ENCODE results near the gene SLC2A4RG.

Gene SLC2A4RG

DNA sequence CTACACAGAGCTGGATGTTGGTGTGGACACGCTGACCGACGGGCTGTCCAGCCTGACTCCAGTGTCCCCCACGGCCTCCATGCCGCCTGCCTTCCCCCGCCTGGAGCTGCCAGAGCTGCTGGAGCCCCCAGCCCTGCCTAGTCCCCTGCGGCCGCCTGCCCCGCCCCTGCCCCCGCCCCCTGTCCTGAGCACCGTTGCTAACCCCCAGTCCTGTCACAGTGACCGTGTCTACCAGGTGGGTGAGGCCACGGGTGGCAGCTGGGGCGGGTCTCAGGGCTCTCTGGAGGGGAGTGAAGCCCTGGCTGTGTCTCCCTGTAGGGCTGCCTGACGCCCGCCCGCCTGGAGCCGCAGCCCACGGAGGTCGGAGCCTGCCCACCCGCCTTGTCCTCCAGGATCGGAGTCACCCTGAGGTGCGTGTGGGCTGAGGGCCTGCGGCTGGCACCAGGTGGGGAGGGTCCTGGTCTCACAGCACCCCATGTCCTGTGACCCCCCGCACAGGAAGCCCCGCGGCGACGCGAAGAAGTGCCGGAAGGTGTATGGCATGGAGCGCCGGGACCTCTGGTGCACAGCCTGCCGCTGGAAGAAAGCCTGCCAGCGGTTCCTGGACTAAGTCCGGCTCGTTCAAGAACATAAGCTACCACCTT lies 2.9 kb downstream of the SLC2A4RG start:
- in situ Hi-C loops (cut with HindIII; ENCODE audit: low sequenced_read_pairs) = no loop called here
- no peak overlapping the region for H3K4me3 ChIP-seq (ENCODE audit: low read depth, low read length)
- TF ChIP-seq, protein P1, sequence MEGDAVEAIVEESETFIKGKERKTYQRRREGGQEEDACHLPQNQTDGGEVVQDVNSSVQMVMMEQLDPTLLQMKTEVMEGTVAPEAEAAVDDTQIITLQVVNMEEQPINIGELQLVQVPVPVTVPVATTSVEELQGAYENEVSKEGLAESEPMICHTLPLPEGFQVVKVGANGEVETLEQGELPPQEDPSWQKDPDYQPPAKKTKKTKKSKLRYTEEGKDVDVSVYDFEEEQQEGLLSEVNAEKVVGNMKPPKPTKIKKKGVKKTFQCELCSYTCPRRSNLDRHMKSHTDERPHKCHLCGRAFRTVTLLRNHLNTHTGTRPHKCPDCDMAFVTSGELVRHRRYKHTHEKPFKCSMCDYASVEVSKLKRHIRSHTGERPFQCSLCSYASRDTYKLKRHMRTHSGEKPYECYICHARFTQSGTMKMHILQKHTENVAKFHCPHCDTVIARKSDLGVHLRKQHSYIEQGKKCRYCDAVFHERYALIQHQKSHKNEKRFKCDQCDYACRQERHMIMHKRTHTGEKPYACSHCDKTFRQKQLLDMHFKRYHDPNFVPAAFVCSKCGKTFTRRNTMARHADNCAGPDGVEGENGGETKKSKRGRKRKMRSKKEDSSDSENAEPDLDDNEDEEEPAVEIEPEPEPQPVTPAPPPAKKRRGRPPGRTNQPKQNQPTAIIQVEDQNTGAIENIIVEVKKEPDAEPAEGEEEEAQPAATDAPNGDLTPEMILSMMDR (IDR thresholded peaks at IDR 0.05; ENCODE audit: low read depth, low read length) = no peak
- DNase-seq (ENCODE audit: low read depth, low spot score) = no peak

DNA sequence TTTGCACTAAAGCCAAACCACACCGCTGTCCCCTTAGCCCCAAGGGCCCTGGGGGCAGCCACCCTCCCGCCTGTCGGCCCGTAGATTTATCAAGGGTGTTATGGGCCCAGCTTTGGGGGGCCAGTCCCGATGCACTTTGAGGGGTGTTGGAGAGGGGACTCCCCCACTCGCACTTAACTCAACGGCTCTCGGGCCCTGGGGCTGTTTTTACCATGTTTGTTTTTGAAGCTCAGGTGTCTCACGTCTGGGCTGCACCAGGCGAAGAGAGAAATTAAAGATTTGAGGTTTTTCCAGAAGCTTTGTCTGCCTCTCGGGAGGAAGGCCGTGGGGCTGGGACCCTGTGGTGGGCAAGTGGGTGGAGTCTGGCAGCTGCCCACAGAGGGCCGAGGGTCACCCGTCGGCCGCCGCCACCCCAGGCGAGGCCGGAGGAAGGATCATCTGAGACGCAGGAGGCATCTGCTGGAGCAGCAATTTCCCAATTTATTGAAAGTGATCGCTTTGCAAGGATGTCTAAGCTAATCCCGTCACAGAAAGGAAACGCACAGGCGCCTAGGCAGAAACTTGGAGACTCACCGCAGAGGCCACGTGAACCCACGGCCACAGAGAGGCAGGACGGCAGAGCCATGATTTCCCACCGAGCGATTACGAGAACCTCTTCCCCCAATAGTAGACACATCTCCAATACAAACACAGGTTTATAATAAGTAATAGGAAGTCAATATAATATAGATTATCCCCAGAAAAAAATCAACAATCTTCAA lies 3.8 kb downstream of the SLC2A4RG start:
- no peak overlapping the region for H3K4me3 ChIP-seq (ENCODE audit: low read depth, low read length)
- TF ChIP-seq, protein P1 (IDR thresholded peaks at IDR 0.05; ENCODE audit: low read depth, low read length) = no peak

DNA sequence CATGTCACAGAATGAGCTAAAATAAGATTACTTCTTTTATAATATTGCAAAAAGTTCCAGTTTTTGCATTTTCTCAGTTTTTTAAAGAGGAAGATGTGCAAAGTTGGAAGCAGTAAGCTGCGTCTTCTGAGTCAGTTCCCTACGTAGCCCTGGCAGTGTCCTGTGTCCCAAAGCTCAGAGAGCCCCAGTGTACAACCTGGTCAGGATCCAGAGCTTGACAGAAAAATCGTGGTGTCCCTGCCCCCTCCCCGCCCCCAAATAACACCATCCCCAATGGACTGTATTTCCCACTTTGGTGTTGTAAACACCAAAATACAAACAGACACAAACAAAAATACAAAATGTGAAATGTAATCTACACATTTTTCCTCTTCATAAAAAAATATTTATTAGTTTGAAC lies 4.6 kb downstream of the SLC2A4RG start:
- DNase-seq (ENCODE audit: low read depth, low spot score) = no peak
- in situ Hi-C loops (cut with HindIII; ENCODE audit: low sequenced_read_pairs) = no loop called here
- TF ChIP-seq, protein P1 (IDR thresholded peaks at IDR 0.05; ENCODE audit: low read depth, low read length) = no peak
- no peak overlapping the region for H3K4me3 ChIP-seq (ENCODE audit: low read depth, low read length)

More for the DNA sequence above, 3.8 kb downstream of the SLC2A4RG start:
- in situ Hi-C loops (cut with HindIII; ENCODE audit: low sequenced_read_pairs) = no loop called here
- DNase-seq (ENCODE audit: low read depth, low spot score) = no peak

DNA sequence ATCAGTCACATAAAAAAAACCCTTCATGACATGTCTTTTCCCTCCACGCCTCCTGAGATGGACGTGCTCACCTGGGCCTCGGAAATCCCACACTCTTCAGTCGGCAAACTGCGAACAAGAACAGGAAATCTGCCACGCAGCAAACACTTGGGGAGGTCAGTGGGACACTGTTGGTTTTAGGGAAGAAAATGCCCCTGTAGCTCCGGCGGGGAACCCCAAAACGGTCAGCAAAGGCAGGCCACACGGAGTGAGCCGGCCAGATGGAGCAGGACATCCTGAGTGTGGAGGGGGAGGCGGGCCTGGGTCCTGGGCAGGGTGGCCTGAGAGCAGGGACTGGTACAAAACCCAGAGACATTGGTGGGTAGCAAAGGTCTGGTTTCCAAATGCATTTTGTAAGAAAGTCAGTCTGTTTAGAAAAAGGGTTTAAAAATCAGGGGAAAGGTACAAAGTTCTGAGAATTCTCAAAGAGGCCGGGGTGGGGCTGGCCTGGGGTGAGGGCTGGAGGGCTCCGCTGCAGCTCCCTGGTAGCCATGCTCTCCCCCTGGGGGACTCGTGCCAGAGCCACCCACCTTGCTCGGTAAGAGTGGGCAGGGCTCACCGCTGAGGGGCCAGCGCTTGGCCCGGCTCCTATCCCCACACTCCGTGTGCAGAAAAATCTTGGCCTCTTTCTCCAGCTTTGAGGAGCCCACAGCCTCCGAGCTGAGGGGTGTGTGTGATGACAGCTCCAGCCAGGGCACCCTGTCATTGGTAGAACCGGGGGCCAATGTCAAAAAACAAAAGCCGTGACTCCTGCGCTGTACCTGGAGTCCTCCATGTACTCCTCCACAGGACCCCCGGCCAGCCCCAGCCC lies 5.2 kb downstream of the SLC2A4RG start:
- H3K4me3 ChIP-seq (ENCODE audit: low read depth, low read length) = no peak overlapping the region
- in situ Hi-C loops (cut with HindIII; ENCODE audit: low sequenced_read_pairs) = no loop called here
- DNase-seq (ENCODE audit: low read depth, low spot score) = no peak
- TF ChIP-seq, protein P1 (IDR thresholded peaks at IDR 0.05; ENCODE audit: low read depth, low read length) = no peak

DNA sequence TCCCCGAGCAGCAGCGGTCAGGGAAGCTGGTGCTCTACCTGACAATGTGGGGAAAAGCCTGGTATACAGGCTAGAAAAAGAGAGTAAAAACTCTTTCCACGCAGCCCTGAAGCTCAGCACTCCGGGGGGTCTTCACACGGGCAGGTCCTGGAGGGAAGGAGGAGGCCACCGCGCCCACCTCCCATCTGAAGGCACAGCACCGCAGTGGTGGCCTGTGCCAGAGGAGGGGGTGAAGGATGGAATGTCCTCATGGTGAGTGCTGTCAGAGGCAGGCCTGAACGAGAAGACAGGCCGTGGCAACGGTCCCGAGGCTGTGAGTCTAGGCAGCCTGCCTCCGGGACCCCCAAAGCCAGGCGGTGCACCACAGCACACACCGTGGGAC lies 5.8 kb downstream of the SLC2A4RG start:
- no peak overlapping the region for H3K4me3 ChIP-seq (ENCODE audit: low read depth, low read length)
- no peak for DNase-seq (ENCODE audit: low read depth, low spot score)
- TF ChIP-seq, protein P1 (IDR thresholded peaks at IDR 0.05; ENCODE audit: low read depth, low read length) = no peak
- in situ Hi-C loops (cut with HindIII; ENCODE audit: low sequenced_read_pairs) = no loop called here

DNA sequence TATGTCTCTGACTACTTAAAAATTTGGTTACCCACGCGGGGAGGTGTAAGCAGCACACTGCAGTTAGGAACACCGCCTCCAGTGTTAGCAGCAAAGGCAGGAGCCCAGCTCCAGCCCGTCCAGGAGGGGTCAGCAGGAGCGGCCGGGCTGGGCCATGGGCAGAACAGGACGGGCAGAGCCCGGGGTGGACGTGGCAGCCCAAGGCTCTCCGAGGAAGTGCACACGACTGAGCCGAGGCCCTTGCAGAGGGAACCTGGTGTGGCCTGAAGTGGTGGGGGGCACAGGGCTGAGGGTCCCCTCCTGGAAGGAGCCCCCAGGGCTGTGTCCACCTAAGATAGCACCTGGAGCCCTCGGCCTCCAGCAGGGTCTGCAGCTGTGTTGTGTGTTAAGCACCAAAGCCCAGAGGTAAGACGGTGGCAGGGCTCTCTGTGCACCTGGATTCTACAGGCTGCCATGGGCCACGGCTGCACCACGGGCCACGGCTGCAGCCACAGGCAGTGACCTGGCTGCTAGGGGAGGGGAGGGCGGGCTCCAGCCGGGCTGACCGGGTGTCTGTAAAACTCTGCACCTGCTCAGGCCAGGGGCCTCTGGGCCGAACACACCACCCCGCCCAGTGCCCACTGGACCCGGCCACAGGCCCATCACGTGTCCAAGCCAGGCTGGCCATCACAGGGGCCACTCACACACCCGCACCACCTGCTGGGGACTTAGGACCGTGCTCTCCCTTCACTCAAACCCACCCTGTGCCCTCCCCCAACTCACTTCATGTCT lies 6.6 kb downstream of the SLC2A4RG start:
- in situ Hi-C loops (cut with HindIII; ENCODE audit: low sequenced_read_pairs) = no loop called here

More for the DNA sequence above, 6.6 kb downstream of the SLC2A4RG start:
- no peak overlapping the region for H3K4me3 ChIP-seq (ENCODE audit: low read depth, low read length)
- TF ChIP-seq, protein P1 (IDR thresholded peaks at IDR 0.05; ENCODE audit: low read depth, low read length) = no peak
- DNase-seq (ENCODE audit: low read depth, low spot score) = no peak

All from astrocyte of the spinal cord (primary cell).